ENCODE measurements around the gene C15orf62. TPM values are rescaled to one million over a fixed set of nuclear protein-coding genes. Genes with fewer than 3 reads are reported as not detected.

The C15orf62 gene
- total RNA-seq, 1 experiment from 2014 or later = 0.72 TPM

GRCh38 chr15:40723919-40724318, 45.9 kb upstream of the C15orf62 start:
- DNase-seq (ENCODE audit: low spot score) = no peak
- Mint-ChIP-seq H3K4me3 (no peak overlapping the region), H3K27me3 (ENCODE audit: low read depth) (no peaks in the 10 kb centered on the region), H3K4me1 (no peaks in the 10 kb centered on the region), H3K36me3 (peaks cover 17% of the 10 kb centered on the region), H3K27ac (peak overlapping the region; percentile 77), H3K9me3 (no peaks in the 10 kb centered on the region)
- ATAC-seq = no peak
- CTCF ChIA-PET = no interaction called here
- POLR2A ChIA-PET = interaction anchor here (0.6 kb wide), 2 partner anchors 21 to 65 kb away, joined by 3 read pairs; no protein-coding TSS in a partner anchor
- TF ChIP-seq ZBTB21 (CRISPR knock-in tag; IDR thresholded peaks at IDR 0.05; ENCODE audit: borderline replicate concordance) (no peak), KAT7 (CRISPR knock-in tag; IDR thresholded peaks at IDR 0.05; ENCODE audit: borderline replicate concordance) (no peak)
- TF ChIP-seq, protein P1, sequence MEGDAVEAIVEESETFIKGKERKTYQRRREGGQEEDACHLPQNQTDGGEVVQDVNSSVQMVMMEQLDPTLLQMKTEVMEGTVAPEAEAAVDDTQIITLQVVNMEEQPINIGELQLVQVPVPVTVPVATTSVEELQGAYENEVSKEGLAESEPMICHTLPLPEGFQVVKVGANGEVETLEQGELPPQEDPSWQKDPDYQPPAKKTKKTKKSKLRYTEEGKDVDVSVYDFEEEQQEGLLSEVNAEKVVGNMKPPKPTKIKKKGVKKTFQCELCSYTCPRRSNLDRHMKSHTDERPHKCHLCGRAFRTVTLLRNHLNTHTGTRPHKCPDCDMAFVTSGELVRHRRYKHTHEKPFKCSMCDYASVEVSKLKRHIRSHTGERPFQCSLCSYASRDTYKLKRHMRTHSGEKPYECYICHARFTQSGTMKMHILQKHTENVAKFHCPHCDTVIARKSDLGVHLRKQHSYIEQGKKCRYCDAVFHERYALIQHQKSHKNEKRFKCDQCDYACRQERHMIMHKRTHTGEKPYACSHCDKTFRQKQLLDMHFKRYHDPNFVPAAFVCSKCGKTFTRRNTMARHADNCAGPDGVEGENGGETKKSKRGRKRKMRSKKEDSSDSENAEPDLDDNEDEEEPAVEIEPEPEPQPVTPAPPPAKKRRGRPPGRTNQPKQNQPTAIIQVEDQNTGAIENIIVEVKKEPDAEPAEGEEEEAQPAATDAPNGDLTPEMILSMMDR (IDR thresholded peaks at IDR 0.05) = no peak

GRCh38 chr15:40731034-40731433, 38.7 kb upstream of the C15orf62 start:
- Mint-ChIP-seq H3K4me1 (peaks cover 12% of the 10 kb centered on the region), H3K9me3 (no peaks in the 10 kb centered on the region), H3K27ac (peak overlapping the region; percentile 79), H3K4me3 (no peak overlapping the region), H3K36me3 (peaks cover 52% of the 10 kb centered on the region), H3K27me3 (ENCODE audit: low read depth) (no peaks in the 10 kb centered on the region)
- CTCF ChIA-PET = interaction anchor here (0.8 to 1.1 kb wide), 3 partner anchors 13 to 141 kb away, joined by 3 read pairs; no protein-coding TSS in a partner anchor
- peak; percentile 61; the same call in 1 of the 2 replicates for ATAC-seq
- POLR2A ChIA-PET = interaction anchor here (0.6 to 0.7 kb wide), 2 partner anchors 47 to 146 kb away, joined by 3 to 5 read pairs; no protein-coding TSS in a partner anchor
- DNase-seq (ENCODE audit: low spot score) = no peak
- TF ChIP-seq, protein P2, sequence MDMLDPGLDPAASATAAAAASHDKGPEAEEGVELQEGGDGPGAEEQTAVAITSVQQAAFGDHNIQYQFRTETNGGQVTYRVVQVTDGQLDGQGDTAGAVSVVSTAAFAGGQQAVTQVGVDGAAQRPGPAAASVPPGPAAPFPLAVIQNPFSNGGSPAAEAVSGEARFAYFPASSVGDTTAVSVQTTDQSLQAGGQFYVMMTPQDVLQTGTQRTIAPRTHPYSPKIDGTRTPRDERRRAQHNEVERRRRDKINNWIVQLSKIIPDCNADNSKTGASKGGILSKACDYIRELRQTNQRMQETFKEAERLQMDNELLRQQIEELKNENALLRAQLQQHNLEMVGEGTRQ (CRISPR knock-in tag; IDR thresholded peaks at IDR 0.05) = no peak
- no peak for TF ChIP-seq E2F4 (CRISPR knock-in tag; IDR thresholded peaks at IDR 0.05; ENCODE audit: borderline replicate concordance, low read depth)
- TF ChIP-seq PRRX2 (CRISPR knock-in tag; IDR thresholded peaks at IDR 0.05) = no peak
- TF ChIP-seq ZNF317 (CRISPR knock-in tag; IDR thresholded peaks at IDR 0.05; ENCODE audit: borderline replicate concordance, low read depth) = no peak
- no peak for TF ChIP-seq NR3C1 (CRISPR knock-in tag; conservative IDR thresholded peaks at IDR 0.05; ENCODE audit: low read depth)
- TF ChIP-seq MXD4 (CRISPR knock-in tag; IDR thresholded peaks at IDR 0.05; ENCODE audit: borderline replicate concordance) = no peak
- TF ChIP-seq ATF2 (CRISPR knock-in tag; IDR thresholded peaks at IDR 0.05; ENCODE audit: borderline replicate concordance, low read depth) = no peak
- TF ChIP-seq, protein P3, sequence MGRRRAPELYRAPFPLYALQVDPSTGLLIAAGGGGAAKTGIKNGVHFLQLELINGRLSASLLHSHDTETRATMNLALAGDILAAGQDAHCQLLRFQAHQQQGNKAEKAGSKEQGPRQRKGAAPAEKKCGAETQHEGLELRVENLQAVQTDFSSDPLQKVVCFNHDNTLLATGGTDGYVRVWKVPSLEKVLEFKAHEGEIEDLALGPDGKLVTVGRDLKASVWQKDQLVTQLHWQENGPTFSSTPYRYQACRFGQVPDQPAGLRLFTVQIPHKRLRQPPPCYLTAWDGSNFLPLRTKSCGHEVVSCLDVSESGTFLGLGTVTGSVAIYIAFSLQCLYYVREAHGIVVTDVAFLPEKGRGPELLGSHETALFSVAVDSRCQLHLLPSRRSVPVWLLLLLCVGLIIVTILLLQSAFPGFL (CRISPR knock-in tag; IDR thresholded peaks at IDR 0.05; ENCODE audit: borderline replicate concordance) = no peak
- no peak for TF ChIP-seq FOXP1 (CRISPR knock-in tag; IDR thresholded peaks at IDR 0.05; ENCODE audit: borderline replicate concordance)
- no peak for TF ChIP-seq SP1 (CRISPR knock-in tag; conservative IDR thresholded peaks at IDR 0.05)
- no peak for TF ChIP-seq NFYB (CRISPR knock-in tag; conservative IDR thresholded peaks at IDR 0.05; ENCODE audit: low read depth)
- TF ChIP-seq MYBL2 (CRISPR knock-in tag; IDR thresholded peaks at IDR 0.05) = no peak
- TF ChIP-seq, protein P4, sequence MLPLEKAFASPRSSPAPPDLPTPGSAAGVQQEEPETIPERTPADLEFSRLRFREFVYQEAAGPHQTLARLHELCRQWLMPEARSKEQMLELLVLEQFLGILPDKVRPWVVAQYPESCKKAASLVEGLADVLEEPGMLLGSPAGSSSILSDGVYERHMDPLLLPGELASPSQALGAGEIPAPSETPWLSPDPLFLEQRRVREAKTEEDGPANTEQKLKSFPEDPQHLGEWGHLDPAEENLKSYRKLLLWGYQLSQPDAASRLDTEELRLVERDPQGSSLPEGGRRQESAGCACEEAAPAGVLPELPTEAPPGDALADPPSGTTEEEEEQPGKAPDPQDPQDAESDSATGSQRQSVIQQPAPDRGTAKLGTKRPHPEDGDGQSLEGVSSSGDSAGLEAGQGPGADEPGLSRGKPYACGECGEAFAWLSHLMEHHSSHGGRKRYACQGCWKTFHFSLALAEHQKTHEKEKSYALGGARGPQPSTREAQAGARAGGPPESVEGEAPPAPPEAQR (CRISPR knock-in tag; IDR thresholded peaks at IDR 0.05) = no peak
- no peak for TF ChIP-seq AFF4 (CRISPR knock-in tag; IDR thresholded peaks at IDR 0.05; ENCODE audit: borderline replicate concordance)
- no peak for TF ChIP-seq CREB1 (CRISPR knock-in tag; IDR thresholded peaks at IDR 0.05)
- TF ChIP-seq STAT6 (CRISPR knock-in tag; conservative IDR thresholded peaks at IDR 0.05; ENCODE audit: low read depth) = no peak
